Left ventricle myocardium inferior (tissue), 1 donor: ENCODE data around the gene NGB. TPM values are rescaled to one million over a fixed set of nuclear protein-coding genes. Genes with fewer than 3 reads are reported as not detected.

Source experiments
- DNase-seq: peaks from one replicate; pipeline ENCODE4 v3.0.0-alpha.2; 2020
- H3K27ac ChIP-seq: fragments of 200-600 bp; replicated peaks from 2 replicates; pipeline ENCODE4 v1.8.0; 2021
- H3K27me3 ChIP-seq: fragments of 200-600 bp; 2 replicates; pipeline ENCODE4 v1.8.0; 2021; ENCODE audit warnings: low read depth
- H3K36me3 ChIP-seq: fragments of 200-600 bp; 2 replicates; pipeline ENCODE4 v1.8.0; 2021
- H3K4me1 ChIP-seq: fragments of 200-600 bp; 2 replicates; pipeline ENCODE4 v1.8.0; 2021
- H3K4me3 ChIP-seq: fragments of 200-600 bp; 2 replicates; pipeline ENCODE4 v1.8.0; 2021; ENCODE audit warnings: mild to moderate bottlenecking, moderate library complexity
- H3K9me3 ChIP-seq: fragments of 200-600 bp; replicated peaks from 2 replicates; pipeline ENCODE4 v1.8.0; 2021
- CTCF ChIP-seq: fragments of 200-600 bp; IDR thresholded peaks from 2 replicates; pipeline ENCODE4 v1.8.0; 2021; ENCODE audit warnings: antibody characterized with exemption, mild to moderate bottlenecking, borderline replicate concordance
- intact Hi-C: fragments of 100-400 bp; cut with micrococcal nuclease; formaldehyde crosslinking; loops from one replicate; pipeline ENCODE4 v1.11.0; 2022
- total RNA-seq: library from RNA; stranded (reverse); fragmentation: NEBNext Ultra II Directional; extraction: Animal tissue kit (Norgen Biotek cat#: 25700); gene quantifications from one replicate; pipeline ENCODE4 v1.2.1, GENCODE V29; 2021
- donor health status: DM: no; HTN: yes; CAD: no; lungs with severe emphysema.

Gene NGB
- total RNA-seq, 1 donor from 2014 or later, result not detected

- no peak overlapping the region for H3K4me3 ChIP-seq
- H3K27me3 ChIP-seq, result peaks cover 4% of the 10 kb centered on the region
- no peak overlapping the region for H3K27ac ChIP-seq
- H3K36me3 ChIP-seq, result no peaks in the 10 kb centered on the region
- no peak for DNase-seq
- intact Hi-C loops, result no loop called here
- TF ChIP-seq CTCF, result no peak
- H3K9me3 ChIP-seq, result no peaks in the 10 kb centered on the region
- no peaks in the 10 kb centered on the region for H3K4me1 ChIP-seq
These were observed 29.1 kb downstream of the NGB start for GRCh38 chr14:77241955-77242354.

GRCh38 chr14:77240336-77240915 lies 30.6 kb downstream of the NGB start:
- Histone ChIP-seq H3K36me3 (no peaks in the 10 kb centered on the region), H3K4me3 (no peak overlapping the region), H3K4me1 (no peaks in the 10 kb centered on the region), H3K27ac (no peak overlapping the region), H3K27me3 (peaks cover 9% of the 10 kb centered on the region), H3K9me3 (no peaks in the 10 kb centered on the region)
- DNase-seq, result no peak
- intact Hi-C loops, result no loop called here
- no peak for TF ChIP-seq CTCF

GRCh38 chr14:77239412-77239811 lies 31.6 kb downstream of the NGB start:
- no peak for TF ChIP-seq CTCF
- H3K4me1 ChIP-seq, result no peaks in the 10 kb centered on the region
- no peak for DNase-seq

GRCh38 chr14:77238996-77239395 lies 32.0 kb downstream of the NGB start:
- no peak for DNase-seq
- no peak overlapping the region for H3K4me3 ChIP-seq
- H3K27me3 ChIP-seq, result peaks cover 9% of the 10 kb centered on the region
- H3K9me3 ChIP-seq, result no peaks in the 10 kb centered on the region
- no peaks in the 10 kb centered on the region for H3K4me1 ChIP-seq
- no peaks in the 10 kb centered on the region for H3K36me3 ChIP-seq
- intact Hi-C loops, result no loop called here
- no peak overlapping the region for H3K27ac ChIP-seq
- TF ChIP-seq CTCF, result no peak

More at GRCh38 chr14:77239412-77239811, 31.6 kb downstream of the NGB start:
- Histone ChIP-seq H3K27me3 (peaks cover 9% of the 10 kb centered on the region), H3K27ac (no peak overlapping the region), H3K36me3 (no peaks in the 10 kb centered on the region), H3K4me3 (no peak overlapping the region), H3K9me3 (no peaks in the 10 kb centered on the region)
- intact Hi-C loops, result no loop called here

- intact Hi-C loops, result no loop called here
- Histone ChIP-seq H3K27ac (no peak overlapping the region), H3K36me3 (no peaks in the 10 kb centered on the region), H3K27me3 (peaks cover 9% of the 10 kb centered on the region), H3K4me3 (no peak overlapping the region), H3K4me1 (no peaks in the 10 kb centered on the region), H3K9me3 (no peaks in the 10 kb centered on the region)
- no peak for DNase-seq
- no peak for TF ChIP-seq CTCF
These were observed 32.6 kb downstream of the NGB start for GRCh38 chr14:77238356-77238755.
